DOHH2 (cell line): ENCODE results near the gene KLF16.

ENCODE experiments used
- H3F3A ChIP-seq: fragments of 200-600 bp; sonication (generic), shearing (Covaris generic); 2 replicates; pipeline ENCODE4 v1.6.0; 2016; ENCODE audit warnings: antibody characterized with exemption, mild to moderate bottlenecking; ENCODE audit not compliant: control insufficient read depth, insufficient read depth
- H3K27ac ChIP-seq: fragments of 200-600 bp; sonication (generic); 2 replicates; pipeline ENCODE4 v1.5.1; 2014; ENCODE audit warnings: low read depth, mild to moderate bottlenecking, low read length, moderate library complexity
- H3K27me3 ChIP-seq: fragments of 200-600 bp; sonication (generic); 2 replicates; pipeline ENCODE4 v1.6.1; 2014; ENCODE audit warnings: mild to moderate bottlenecking, low read length, mixed read lengths; ENCODE audit not compliant: control insufficient read depth
- H3K36me3 ChIP-seq: fragments of 200-600 bp; sonication (generic); 2 replicates; pipeline ENCODE4 v1.6.1; 2014; ENCODE audit warnings: mild to moderate bottlenecking, low read length, moderate library complexity, mixed read lengths; ENCODE audit not compliant: control insufficient read depth
- H3K4me1 ChIP-seq: fragments of 200-600 bp; sonication (generic); 2 replicates; pipeline ENCODE4 v1.6.1; 2014; ENCODE audit warnings: mild to moderate bottlenecking, low read length, mixed read lengths; ENCODE audit not compliant: control insufficient read depth
- H3K4me2 ChIP-seq: fragments of 200-600 bp; sonication (generic); 2 replicates; pipeline ENCODE4 v1.6.0; 2014; ENCODE audit warnings: mild to moderate bottlenecking, low read length, moderate library complexity
- H3K4me3 ChIP-seq: fragments of 200-600 bp; sonication (generic); 2 replicates; pipeline ENCODE4 v1.5.1; 2014; ENCODE audit warnings: mild to moderate bottlenecking, low read length, mixed read lengths
- H3K79me2 ChIP-seq: fragments of 200-600 bp; sonication (generic); 2 replicates; pipeline ENCODE4 v1.6.1; 2014; ENCODE audit warnings: mild to moderate bottlenecking, low read length, mixed read lengths; ENCODE audit not compliant: control insufficient read depth
- H3K9me2 ChIP-seq: fragments of 200-600 bp; sonication (generic); replicated peaks from 2 replicates; pipeline ENCODE4 v1.6.1; 2014; ENCODE audit warnings: mild to moderate bottlenecking, low read length, mixed read lengths; ENCODE audit not compliant: control insufficient read depth
- H3K9me3 ChIP-seq: fragments of 200-600 bp; sonication (generic); 2 replicates; pipeline ENCODE4 v1.6.1; 2014; ENCODE audit warnings: antibody characterized with exemption, low read length, mixed read lengths; ENCODE audit not compliant: control insufficient read depth, insufficient read depth
- H4K20me1 ChIP-seq: fragments of 200-600 bp; sonication (generic); 2 replicates; pipeline ENCODE4 v1.6.0; 2014; ENCODE audit warnings: low read depth, mild to moderate bottlenecking, antibody characterized with exemption, low read length, moderate library complexity; ENCODE audit not compliant: control insufficient read depth, insufficient read depth
- CTCF ChIP-seq: fragments of 200-600 bp; sonication (generic); IDR thresholded peaks from one replicate; pipeline ENCODE4 v1.5.1; 2014; ENCODE audit warnings: antibody characterized with exemption, mild to moderate bottlenecking, low read depth, low read length; ENCODE audit not compliant: poor library complexity, severe bottlenecking
- EZH2phosphoT487 ChIP-seq: fragments of 200-600 bp; sonication (generic); IDR thresholded peaks from 2 replicates; pipeline ENCODE4 v1.6.1; 2017; ENCODE audit warnings: borderline replicate concordance, mild to moderate bottlenecking, antibody characterized with exemption, low read length, moderate library complexity, mixed read lengths

KLF16 gene

GRCh38 chr19:1815605-1816529 lies 47.5 kb downstream of the KLF16 start:
- no peak overlapping the region for H3K27ac ChIP-seq
- H3K9me3 ChIP-seq, result no peaks in the 10 kb centered on the region
- H4K20me1 ChIP-seq, result no peaks in the 10 kb centered on the region
- no peaks in the 10 kb centered on the region for H3K9me2 ChIP-seq
- H3K36me3 ChIP-seq, result peaks cover 45% of the 10 kb centered on the region
- peaks cover 21% of the 10 kb centered on the region for H3K4me1 ChIP-seq
- no peaks in the 10 kb centered on the region for H3F3A ChIP-seq
- no peak overlapping the region for H3K4me3 ChIP-seq
- no peak for TF ChIP-seq CTCF
- no peak for TF ChIP-seq EZH2phosphoT487
- no peaks in the 10 kb centered on the region for H3K79me2 ChIP-seq
- no peaks in the 10 kb centered on the region for H3K27me3 ChIP-seq
- H3K4me2 ChIP-seq, result no peak overlapping the region

GRCh38 chr19:1814833-1815604 lies 48.4 kb downstream of the KLF16 start:
- peaks cover 41% of the 10 kb centered on the region for H3K36me3 ChIP-seq
- H3K4me2 ChIP-seq, result no peak overlapping the region
- no peak for TF ChIP-seq CTCF
- TF ChIP-seq EZH2phosphoT487, result no peak
- no peaks in the 10 kb centered on the region for H3F3A ChIP-seq
- H3K4me1 ChIP-seq, result peaks cover 21% of the 10 kb centered on the region
- no peaks in the 10 kb centered on the region for H3K9me3 ChIP-seq
- no peak overlapping the region for H3K27ac ChIP-seq
- no peaks in the 10 kb centered on the region for H3K27me3 ChIP-seq
- H3K4me3 ChIP-seq, result no peak overlapping the region
- no peaks in the 10 kb centered on the region for H3K79me2 ChIP-seq
- H4K20me1 ChIP-seq, result no peaks in the 10 kb centered on the region
- H3K9me2 ChIP-seq, result no peaks in the 10 kb centered on the region

- Histone ChIP-seq H3K9me3 (no peaks in the 10 kb centered on the region), H3F3A (no peaks in the 10 kb centered on the region), H3K4me2 (no peak overlapping the region), H3K9me2 (no peaks in the 10 kb centered on the region), H3K27me3 (no peaks in the 10 kb centered on the region), H3K27ac (no peak overlapping the region), H3K36me3 (peaks cover 38% of the 10 kb centered on the region), H3K4me1 (peaks cover 21% of the 10 kb centered on the region), H3K4me3 (no peak overlapping the region), H4K20me1 (no peaks in the 10 kb centered on the region), H3K79me2 (no peaks in the 10 kb centered on the region)
- TF ChIP-seq EZH2phosphoT487, result no peak
- no peak for TF ChIP-seq CTCF
Observed at GRCh38 chr19:1814391-1814790, 49.0 kb downstream of the KLF16 start.
